ENCODE data around the gene KHNYN.

The KHNYN gene

GRCh38 chr14:24401810-24402702, 27.7 kb upstream of the KHNYN start:
- no peak for DNase-seq

DNA sequence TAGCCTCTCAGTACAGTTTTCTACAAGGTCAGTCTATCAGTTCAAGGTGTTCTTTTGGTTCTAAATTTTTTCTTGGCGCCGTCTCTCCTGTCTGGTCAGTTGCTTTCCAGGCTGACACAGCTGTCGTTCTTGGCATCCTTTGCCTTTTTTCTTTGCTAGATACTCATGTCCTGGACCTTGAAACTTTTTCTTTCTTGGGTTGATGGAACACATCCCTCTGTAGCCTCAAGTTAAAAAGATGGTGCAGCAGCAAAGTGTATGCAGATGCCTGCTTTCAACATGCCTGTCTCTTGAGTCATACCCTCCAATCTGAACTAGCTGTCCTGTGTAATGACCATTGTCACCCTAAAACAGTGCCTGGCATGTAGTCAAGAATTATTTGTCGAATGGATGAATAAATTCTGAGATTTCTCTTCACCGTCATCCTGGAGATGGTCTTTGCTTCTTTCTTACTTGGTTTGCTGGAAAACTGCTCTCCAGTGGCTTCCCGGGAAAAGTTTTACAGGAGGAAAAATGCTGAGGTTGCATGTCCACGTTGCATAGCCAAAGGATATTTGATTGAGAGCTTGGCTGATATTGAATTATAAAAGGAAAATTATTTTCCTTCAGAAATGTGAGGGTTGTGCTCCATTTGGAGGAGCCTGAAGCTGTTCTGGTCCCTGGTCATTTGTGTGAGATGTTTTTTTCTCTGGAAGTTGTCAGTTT, 26.3 kb upstream of the KHNYN start:
- DNase-seq = no peak

- DNase-seq = no peak
These were observed 24.9 kb upstream of the KHNYN start for GRCh38 chr14:24404814-24405213.

- no peak for DNase-seq
These were observed 23.3 kb upstream of the KHNYN start for GRCh38 chr14:24406416-24406815.

GRCh38 chr14:24407608-24408325, 22.0 kb upstream of the KHNYN start:
- DNase-seq = no peak

GRCh38 chr14:24408764-24409163, 21.0 kb upstream of the KHNYN start:
- no peak for DNase-seq

DNA sequence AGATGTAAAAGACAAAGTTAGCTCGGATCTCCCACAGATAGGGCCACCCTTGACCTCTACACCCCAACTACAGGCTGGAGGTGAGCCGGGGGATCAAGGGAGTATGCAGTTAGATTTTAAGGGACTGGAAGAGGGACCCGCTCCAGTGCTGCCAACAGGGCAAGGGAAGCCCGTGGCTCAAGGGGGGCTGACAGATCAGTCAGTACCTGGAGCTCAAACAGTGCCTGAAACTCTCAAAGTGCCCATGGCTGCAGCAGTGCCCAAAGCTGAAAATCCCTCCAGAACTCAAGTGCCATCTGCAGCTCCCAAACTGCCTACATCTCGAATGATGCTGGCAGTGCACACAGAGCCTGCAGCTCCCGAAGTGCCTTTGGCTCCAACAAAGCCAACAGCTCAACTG, 20.6 kb upstream of the KHNYN start:
- no peak for DNase-seq

DNA sequence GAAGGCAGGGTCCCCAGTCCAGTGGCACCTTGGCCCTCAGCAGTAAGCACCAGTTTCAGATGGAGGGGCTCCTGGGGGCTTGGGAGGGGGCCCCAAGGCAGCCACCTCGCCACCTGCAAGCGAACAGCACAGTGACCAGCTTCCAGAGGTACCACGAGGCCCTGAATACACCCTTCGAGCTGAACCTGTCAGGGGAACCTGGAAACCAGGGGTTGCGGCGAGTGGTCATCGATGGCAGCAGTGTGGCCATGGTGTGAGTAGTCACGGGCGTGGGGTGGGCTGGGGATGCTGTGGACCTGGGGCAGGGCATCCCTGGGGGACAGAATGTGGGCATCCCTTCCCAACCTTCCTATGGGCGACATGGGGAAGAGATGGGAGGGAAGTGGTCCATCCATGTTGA, 19.8 kb upstream of the KHNYN start:
- no peak for DNase-seq

- DNase-seq = peak; percentile 44 to 50
These were observed 18.0 kb upstream of the KHNYN start for GRCh38 chr14:24411443-24412389.

GRCh38 chr14:24414077-24414476, 15.7 kb upstream of the KHNYN start:
- no peak for DNase-seq

DNA sequence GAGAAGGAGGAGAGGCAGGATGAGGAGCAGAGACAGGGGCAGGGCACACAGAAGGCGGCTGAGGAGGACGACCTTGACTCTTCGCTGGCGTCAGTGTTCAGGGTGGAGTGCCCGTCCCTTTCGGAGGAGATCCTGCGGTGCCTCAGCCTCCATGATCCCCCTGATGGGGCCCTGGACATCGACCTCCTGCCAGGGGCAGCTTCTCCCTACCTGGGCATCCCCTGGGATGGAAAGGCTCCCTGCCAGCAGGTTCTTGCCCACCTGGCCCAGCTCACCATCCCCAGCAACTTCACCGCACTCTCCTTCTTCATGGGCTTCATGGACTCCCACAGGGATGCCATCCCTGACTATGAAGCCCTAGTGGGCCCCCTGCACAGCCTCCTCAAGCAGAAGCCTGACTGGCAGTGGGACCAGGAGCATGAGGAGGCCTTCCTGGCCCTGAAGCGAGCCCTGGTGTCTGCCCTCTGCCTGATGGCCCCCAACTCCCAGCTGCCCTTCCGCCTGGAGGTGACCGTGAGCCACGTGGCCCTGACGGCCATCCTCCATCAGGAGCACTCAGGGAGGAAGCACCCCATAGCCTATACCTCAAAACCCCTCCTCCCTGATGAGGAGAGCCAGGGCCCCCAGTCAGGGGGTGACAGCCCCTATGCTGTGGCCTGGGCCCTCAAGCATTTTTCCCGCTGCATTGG, 14.9 kb upstream of the KHNYN start:
- no peak for DNase-seq

GRCh38 chr14:24415421-24416253, 14.1 kb upstream of the KHNYN start:
- DNase-seq = no peak

DNA sequence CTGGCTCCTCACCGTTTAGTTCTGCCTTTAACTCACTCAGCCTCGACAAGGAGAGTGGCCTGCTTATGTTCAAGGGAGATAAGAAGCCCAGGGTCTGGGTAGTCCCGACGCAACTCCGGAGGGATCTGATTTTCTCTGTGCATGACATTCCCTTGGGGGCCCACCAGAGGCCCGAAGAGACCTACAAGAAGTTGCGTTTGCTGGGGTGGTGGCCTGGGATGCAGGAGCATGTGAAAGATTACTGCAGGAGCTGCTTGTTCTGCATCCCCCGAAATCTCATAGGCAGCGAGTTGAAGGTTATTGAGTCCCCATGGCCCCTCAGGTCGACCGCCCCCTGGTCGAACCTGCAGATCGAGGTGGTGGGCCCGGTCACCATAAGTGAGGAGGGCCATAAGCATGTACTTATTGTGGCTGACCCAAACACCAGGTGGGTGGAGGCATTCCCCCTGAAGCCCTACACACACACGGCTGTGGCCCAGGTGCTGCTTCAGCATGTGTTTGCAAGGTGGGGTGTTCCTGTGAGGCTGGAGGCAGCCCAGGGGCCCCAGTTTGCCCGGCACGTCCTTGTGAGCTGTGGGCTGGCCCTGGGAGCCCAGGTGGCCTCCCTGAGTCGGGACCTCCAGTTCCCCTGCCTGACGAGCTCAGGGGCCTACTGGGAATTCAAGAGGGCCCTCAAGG, 13.4 kb upstream of the KHNYN start:
- no peak for DNase-seq

DNA sequence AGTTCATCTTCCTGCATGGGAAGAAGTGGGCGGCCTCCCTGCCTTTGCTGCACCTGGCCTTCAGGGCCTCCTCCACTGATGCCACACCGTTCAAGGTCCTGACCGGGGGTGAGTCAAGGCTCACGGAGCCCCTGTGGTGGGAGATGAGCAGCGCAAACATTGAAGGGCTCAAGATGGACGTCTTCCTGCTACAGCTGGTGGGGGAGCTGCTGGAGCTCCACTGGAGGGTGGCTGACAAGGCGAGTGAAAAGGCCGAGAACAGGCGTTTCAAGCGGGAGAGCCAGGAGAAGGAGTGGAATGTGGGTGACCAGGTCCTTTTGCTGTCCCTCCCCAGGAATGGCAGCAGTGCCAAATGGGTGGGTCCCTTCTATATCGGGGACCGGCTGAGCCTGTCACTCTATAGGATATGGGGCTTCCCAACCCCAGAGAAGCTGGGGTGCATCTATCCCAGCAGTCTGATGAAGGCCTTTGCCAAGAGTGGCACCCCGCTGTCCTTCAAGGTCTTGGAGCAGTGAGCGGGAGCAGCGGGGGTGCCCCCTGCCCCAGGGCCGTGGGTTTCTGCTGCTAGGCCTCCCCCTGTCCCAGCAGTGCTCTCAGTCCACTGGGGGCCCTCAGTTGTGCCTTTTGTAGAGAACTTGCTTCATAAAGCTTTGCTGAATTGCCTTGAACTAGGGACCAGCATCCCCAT, 12.7 kb upstream of the KHNYN start:
- DNase-seq = no peak

GRCh38 chr14:24417832-24418491, 11.8 kb upstream of the KHNYN start:
- DNase-seq = no peak

DNA sequence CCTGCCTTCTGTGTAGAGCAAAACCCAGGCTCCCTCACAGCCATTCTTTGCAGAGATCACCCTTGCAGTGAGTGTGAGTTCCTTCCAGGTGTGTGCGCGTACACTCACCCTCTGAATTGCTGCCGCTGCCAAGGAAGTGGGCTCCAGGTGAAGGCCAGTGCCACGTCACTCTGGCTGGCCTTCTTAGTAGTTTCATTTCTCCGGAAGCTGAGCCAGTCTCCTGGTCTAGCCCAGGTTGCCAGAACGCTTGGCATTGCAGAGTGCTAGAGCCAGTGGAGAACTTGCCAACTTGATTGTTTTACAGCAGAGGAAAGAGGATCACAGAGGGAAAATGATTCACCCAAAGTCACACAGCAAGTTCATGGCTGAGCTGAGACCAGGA, 11.3 kb upstream of the KHNYN start:
- no peak for DNase-seq

DNA sequence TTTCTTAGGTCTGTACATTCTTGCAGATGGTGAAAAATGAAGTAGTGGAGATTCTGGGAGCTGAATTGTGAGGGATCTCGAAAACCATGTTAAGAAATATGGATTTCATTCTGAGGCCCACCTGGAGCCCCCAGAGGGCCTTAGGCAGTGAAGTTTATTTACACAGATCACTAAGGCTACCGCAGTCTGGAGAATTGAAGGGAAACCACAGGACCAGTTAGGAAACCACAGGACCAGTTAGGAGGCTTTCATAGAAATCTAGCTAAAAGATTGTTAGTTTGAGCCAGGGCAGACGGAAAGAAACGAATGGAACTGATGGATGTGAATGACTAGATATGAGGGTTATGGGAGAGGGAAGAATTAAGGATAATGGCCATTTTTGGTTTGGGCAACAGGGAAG, 7.5 kb upstream of the KHNYN start:
- DNase-seq = no peak

DNA sequence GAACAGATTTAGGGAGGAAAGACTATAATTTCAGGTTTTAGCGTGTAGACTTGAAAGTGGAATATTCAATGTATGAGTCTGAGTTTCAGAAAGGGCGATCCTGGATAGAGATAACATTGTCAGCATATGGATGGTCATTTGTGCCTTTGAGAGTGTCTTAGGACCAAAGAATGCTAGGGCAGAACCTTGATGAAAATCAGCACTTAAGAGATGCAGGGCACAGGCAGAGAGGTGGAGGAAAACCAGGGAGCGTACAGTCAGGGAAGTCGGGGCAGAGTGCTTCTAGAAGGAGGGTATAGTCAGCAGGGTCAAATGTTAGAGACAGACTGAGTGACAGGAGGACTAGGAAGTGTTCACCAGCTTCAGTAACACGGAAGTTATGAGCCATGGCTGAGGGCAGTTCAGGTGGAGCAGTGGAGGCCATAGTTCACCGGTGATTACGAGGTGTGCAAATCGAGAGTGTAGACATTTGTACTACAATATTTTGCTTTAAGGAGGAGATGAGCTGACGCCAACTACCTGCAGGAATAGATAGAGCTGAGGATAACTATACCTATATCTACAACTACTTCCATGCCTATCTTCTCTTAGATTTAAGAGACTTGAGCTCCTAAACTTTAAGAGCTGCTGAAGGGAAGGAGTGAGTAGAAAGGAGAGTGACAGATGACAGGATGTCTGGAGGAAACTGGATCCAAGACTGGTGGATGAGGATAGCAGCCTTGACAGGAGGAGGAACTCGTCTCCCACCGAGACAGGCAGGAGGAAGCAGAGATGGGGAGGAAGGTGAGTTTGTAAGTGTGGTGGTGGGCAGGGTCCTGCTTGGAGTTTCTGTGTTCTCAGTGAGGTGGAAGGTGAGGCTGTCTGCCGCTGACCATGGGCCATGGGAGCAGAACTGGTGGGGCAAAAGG, 6.8 kb upstream of the KHNYN start:
- no peak for DNase-seq

Data from CD4-positive, alpha-beta T cell treated with Interleukin-4 for 1 hour (primary cell).